Measurements from ENCODE around the gene PCED1B.
"Not testable (repeated sequence)": the region's sequence is repeated elsewhere in the genome, so short reads cannot be mapped to it uniquely, and the experiment has no call there.

The PCED1B gene

GRCh38 chr12:47091009-47091408 is 11.6 kb downstream of the PCED1B start:
- no peak for DNase-seq (ENCODE audit: low spot score)

GRCh38 chr12:47094804-47095203 is 15.4 kb downstream of the PCED1B start:
- no peak for DNase-seq (ENCODE audit: low spot score)

- no peak for DNase-seq (ENCODE audit: low spot score)
Observed at GRCh38 chr12:47095446-47096236, 16.2 kb downstream of the PCED1B start.

GRCh38 chr12:47097276-47097896 is 18.0 kb downstream of the PCED1B start:
- DNase-seq (ENCODE audit: low spot score): no peak

GRCh38 chr12:47098099-47098498 is 18.7 kb downstream of the PCED1B start:
- no peak for DNase-seq (ENCODE audit: low spot score)

GRCh38 chr12:47099610-47100009 is 20.2 kb downstream of the PCED1B start:
- no peak for DNase-seq (ENCODE audit: low spot score)

- no peak for DNase-seq (ENCODE audit: low spot score)
Observed at GRCh38 chr12:47100160-47100559, 20.7 kb downstream of the PCED1B start.

- no peak for DNase-seq (ENCODE audit: low spot score)
Observed at GRCh38 chr12:47102406-47102805, 23.0 kb downstream of the PCED1B start.

- no peak for DNase-seq (ENCODE audit: low spot score)
Observed at GRCh38 chr12:47102845-47103651, 23.6 kb downstream of the PCED1B start.

- DNase-seq (ENCODE audit: low spot score): no peak
Observed at GRCh38 chr12:47105914-47106674, 26.7 kb downstream of the PCED1B start.

- no peak for DNase-seq (ENCODE audit: low spot score)
Observed at GRCh38 chr12:47107446-47107845, 28.0 kb downstream of the PCED1B start.

- DNase-seq (ENCODE audit: low spot score): no peak
Observed at GRCh38 chr12:47107926-47108325, 28.5 kb downstream of the PCED1B start.

GRCh38 chr12:47110011-47110541 is 30.7 kb downstream of the PCED1B start:
- DNase-seq (ENCODE audit: low spot score): no peak

- DNase-seq (ENCODE audit: low spot score): no peak
Observed at GRCh38 chr12:47110718-47111391, 31.4 kb downstream of the PCED1B start.

GRCh38 chr12:47111392-47111778 is 32.0 kb downstream of the PCED1B start:
- DNase-seq (ENCODE audit: low spot score): no peak

- DNase-seq (ENCODE audit: low spot score): no peak
Observed at GRCh38 chr12:47111854-47112253, 32.4 kb downstream of the PCED1B start.

GRCh38 chr12:47112679-47113078 is 33.3 kb downstream of the PCED1B start:
- DNase-seq (ENCODE audit: low spot score): no peak

GRCh38 chr12:47114481-47114892 is 35.1 kb downstream of the PCED1B start:
- no peak for DNase-seq (ENCODE audit: low spot score)

GRCh38 chr12:47117305-47117704 is 37.9 kb downstream of the PCED1B start:
- not testable (repeated sequence) for DNase-seq (ENCODE audit: low spot score)

GRCh38 chr12:47120736-47121135 is 41.3 kb downstream of the PCED1B start:
- no peak for DNase-seq (ENCODE audit: low spot score)

- no peak for DNase-seq (ENCODE audit: low spot score)
Observed at GRCh38 chr12:47121146-47121545, 41.7 kb downstream of the PCED1B start.

All from RKO (cell line).